ENCODE data around the gene WDR86. TPM values are rescaled to one million over a fixed set of nuclear protein-coding genes. Genes with fewer than 3 reads are reported as not detected.

WDR86 gene
- total and polyA plus RNA-seq, 2 experiments from 2014 or later, result 9.1 to 59.1 TPM

- Histone ChIP-seq H2AFZ (peak overlapping the region; percentile 99), H3K36me3 (ENCODE audit: insufficient read depth) (no peaks in the 10 kb centered on the region), H3K4me3 (peak overlapping the region; percentile 73), H3K4me2 (peak overlapping the region; percentile 89), H3K9me2 (ENCODE audit: insufficient read depth) (no peaks in the 10 kb centered on the region), H3K27me3 (ENCODE audit: insufficient read depth) (peaks cover 10% of the 10 kb centered on the region; the same call in 1 of the 2 replicates), H4K20me1 (replicated peaks; ENCODE audit: insufficient read depth) (no peaks in the 10 kb centered on the region), H3K4me1 (ENCODE audit: insufficient read depth) (peaks cover 25% of the 10 kb centered on the region), H3F3A (replicated peaks; ENCODE audit: low read depth) (peaks cover 8% of the 10 kb centered on the region), H3K79me2 (replicated peaks; ENCODE audit: insufficient read depth) (no peaks in the 10 kb centered on the region), H3K27ac (ENCODE audit: low read depth) (no peak overlapping the region)
- Mint-ChIP-seq H3K27ac (no peak overlapping the region; the same call in 1 of the 2 replicates), H3K36me3 (ENCODE audit: low read depth) (no peaks in the 10 kb centered on the region; the same call in 2 of the 3 replicates), H3K4me3 (peak overlapping the region; percentile 83), H3K9me3 (no peaks in the 10 kb centered on the region), H3K4me1 (peaks cover 27% of the 10 kb centered on the region), H3K27me3 (ENCODE audit: insufficient read depth, low read depth, poor library complexity) (peaks cover 17% of the 10 kb centered on the region)
- no peak for TF ChIP-seq STAT1 (IDR thresholded peaks at IDR 0.05; ENCODE audit: unreplicated experiment)
- TF ChIP-seq POLR2AphosphoS5 (IDR thresholded peaks at IDR 0.05; ENCODE audit: low read depth), result no peak
- no peak for TF ChIP-seq JUNB (IDR thresholded peaks at IDR 0.05; ENCODE audit: unreplicated experiment)
- no peak for TF ChIP-seq NANOG (IDR thresholded peaks at IDR 0.05; ENCODE audit: borderline replicate concordance)
- no peak for TF ChIP-seq ZNF331 (CRISPR knock-in tag; IDR thresholded peaks at IDR 0.05; ENCODE audit: low read depth)
- no peak for TF ChIP-seq EZH2phosphoT487 (IDR thresholded peaks at IDR 0.05; ENCODE audit: unreplicated experiment)
- no peak for TF ChIP-seq ZNF462 (CRISPR knock-in tag; IDR thresholded peaks at IDR 0.05)
- TF ChIP-seq EZH2 (IDR thresholded peaks at IDR 0.05; ENCODE audit: low read depth, unreplicated experiment), result no peak
- no peak for TF ChIP-seq ZNF114 (CRISPR knock-in tag; IDR thresholded peaks at IDR 0.05)
- no peak for TF ChIP-seq ETS1 (IDR thresholded peaks at IDR 0.05)
- TF ChIP-seq REST (IDR thresholded peaks at IDR 0.05; ENCODE audit: unreplicated experiment), result no peak
- TF ChIP-seq CTCF (conservative IDR thresholded peaks at IDR 0.05; ENCODE audit: low read depth in 2 of 2), result no peak
- TF ChIP-seq CREB1 (CRISPR knock-in tag; IDR thresholded peaks at IDR 0.05; ENCODE audit: low read depth), result no peak
- DNase-seq (ENCODE audit: low spot score), result no peak
- peak; percentile 15; the same call in 2 of the 3 replicates for ATAC-seq
These were observed 31.1 kb upstream of the WDR86 start for GRCh38 chr7:151440799-151441445.

Measured in GM23338 (cell line).